CD8-positive, alpha-beta memory T cell (primary cell): Measurements from ENCODE around the gene FAM174B. TPM values are rescaled to one million over a fixed set of nuclear protein-coding genes. Genes with fewer than 3 reads are reported as not detected.

Source experiments
- CTCF ChIA-PET: fragments of 350-600 bp; sonication (Branson Sonifier 250); formaldehyde crosslinking; loops from one replicate; lab custom pipeline; 2021; ENCODE audit warnings: antibody characterized with exemption; lab: Charles Lee
- POLR2A ChIA-PET: fragments of 350-600 bp; sonication (Branson Sonifier 250); formaldehyde crosslinking; loops from one replicate; lab custom pipeline; 2021; ENCODE audit warnings: antibody characterized with exemption; lab: Charles Lee
- DNase-seq, 5 donors: peaks; one replicate each; pipeline versions ENCODE4 v3.0.0 to v3.0.0-alpha.2; 2020 to 2022; ENCODE audit warnings: mixed read lengths in 1 of 5
- H3K27ac ChIP-seq: one replicate; pipeline ENCODE4 v1.7.0; 2013; ENCODE audit warnings: low read depth, mild to moderate bottlenecking, low read length, moderate library complexity
- H3K27me3 ChIP-seq: 2 replicates; pipeline ENCODE4 v1.7.0; 2013; ENCODE audit warnings: low read length, mild to moderate bottlenecking; ENCODE audit not compliant: insufficient read depth, poor library complexity, severe bottlenecking
- H3K36me3 ChIP-seq: 2 replicates; pipeline ENCODE4 v1.7.0; 2013; ENCODE audit warnings: mild to moderate bottlenecking, low read length, moderate library complexity; ENCODE audit not compliant: insufficient read depth
- H3K4me1 ChIP-seq: 2 replicates; pipeline ENCODE4 v1.7.0; 2013; ENCODE audit warnings: mild to moderate bottlenecking, low read length, moderate library complexity; ENCODE audit not compliant: insufficient read depth
- H3K4me3 ChIP-seq: 2 replicates; pipeline ENCODE4 v1.7.0; 2013; ENCODE audit warnings: mild to moderate bottlenecking, low read length
- H3K9me3 ChIP-seq: 2 replicates; pipeline ENCODE4 v1.7.0; 2013; ENCODE audit warnings: mild to moderate bottlenecking, low read length
- H3K27ac Mint-ChIP-seq, 8 donors: one replicate each; pipeline ENCODE4 v1.8.0; 2020 to 2021; ENCODE audit warnings: mixed read lengths in 8 of 8, mild to moderate bottlenecking in 6 of 8, inconsistent platforms in 3 of 8, moderate library complexity in 3 of 8
- H3K27me3 Mint-ChIP-seq, 2 donors: one replicate each; pipeline ENCODE4 v1.8.0; 2020 to 2021; ENCODE audit warnings: mixed read lengths in 2 of 2, mild to moderate bottlenecking in 1 of 2, moderate library complexity in 1 of 2
- H3K36me3 Mint-ChIP-seq, 3 donors: one replicate each; pipeline ENCODE4 v1.8.0; 2020 to 2021; ENCODE audit warnings: mixed read lengths in 3 of 3, inconsistent platforms in 1 of 3, mild to moderate bottlenecking in 1 of 3
- H3K4me1 Mint-ChIP-seq, 3 donors: one replicate each; pipeline ENCODE4 v1.8.0; 2020 to 2021; ENCODE audit warnings: mixed read lengths in 3 of 3, inconsistent platforms in 1 of 3, mild to moderate bottlenecking in 1 of 3
- H3K4me3 Mint-ChIP-seq, 7 donors: one replicate each; pipeline ENCODE4 v1.8.0; 2020 to 2021; ENCODE audit warnings: mixed read lengths in 7 of 7, mild to moderate bottlenecking in 6 of 7, moderate library complexity in 4 of 7, inconsistent platforms in 2 of 7
- H3K9me3 Mint-ChIP-seq, 5 donors: one replicate each; pipeline ENCODE4 v1.8.0; 2020 to 2022; ENCODE audit warnings: mixed read lengths in 5 of 5, mild to moderate bottlenecking in 3 of 5, moderate library complexity in 2 of 5, inconsistent platforms in 1 of 5
- polyA plus RNA-seq: library from polyadenylated mRNA; unstranded; fragments of 300-500 nt; fragmentation: Illumina TruSeq; gene quantifications from one replicate; pipeline ENCODE4 v1.2.3, GENCODE V29; 2021
- total RNA-seq, 2 experiments: library from RNA; stranded (reverse); gene quantifications; one replicate each; pipeline ENCODE4 v1.2.3, GENCODE V29; 2021

The FAM174B gene
- total and polyA plus RNA-seq, 3 experiments from 2014 or later = 0.82 to 3.9 (median 3.9) TPM

GRCh38 chr15:92580933-92581445, 74.6 kb downstream of the FAM174B start:
- POLR2A ChIA-PET = no interaction called here
- CTCF ChIA-PET = no interaction called here
- no peak overlapping the region for H3K4me3 Mint-ChIP-seq
- Histone ChIP-seq H3K4me3 (no peak overlapping the region), H3K4me1 (no peaks in the 10 kb centered on the region), H3K27ac (no peak overlapping the region), H3K36me3 (no peaks in the 10 kb centered on the region), H3K9me3 (no peaks in the 10 kb centered on the region), H3K27me3 (no peaks in the 10 kb centered on the region)
- H3K36me3 Mint-ChIP-seq = no peaks in the 10 kb centered on the region
- peaks cover 10 to 42% of the 10 kb centered on the region in 2 donors for H3K27me3 Mint-ChIP-seq
- no peaks in the 10 kb centered on the region for H3K9me3 Mint-ChIP-seq
- H3K4me1 Mint-ChIP-seq = no peaks in the 10 kb centered on the region
- H3K27ac Mint-ChIP-seq = no peak overlapping the region
- DNase-seq = no peak

GRCh38 chr15:92580521-92580920, 75.1 kb downstream of the FAM174B start:
- Mint-ChIP-seq H3K36me3 (no peaks in the 10 kb centered on the region), H3K27me3 (peaks cover 9 to 42% of the 10 kb centered on the region in 2 donors), H3K9me3 (no peaks in the 10 kb centered on the region), H3K4me1 (no peaks in the 10 kb centered on the region), H3K4me3 (no peak overlapping the region), H3K27ac (no peak overlapping the region)
- H3K4me1 ChIP-seq = no peaks in the 10 kb centered on the region
- ChIA-PET POLR2A (no interaction called here), CTCF (no interaction called here)
- no peak overlapping the region for H3K27ac ChIP-seq
- no peak overlapping the region for H3K4me3 ChIP-seq
- H3K9me3 ChIP-seq = no peaks in the 10 kb centered on the region
- no peak for DNase-seq
- no peaks in the 10 kb centered on the region for H3K27me3 ChIP-seq
- no peaks in the 10 kb centered on the region for H3K36me3 ChIP-seq

GRCh38 chr15:92579931-92580470, 75.6 kb downstream of the FAM174B start:
- Mint-ChIP-seq H3K9me3 (no peaks in the 10 kb centered on the region), H3K4me3 (no peak overlapping the region), H3K27me3 (peaks cover 9 to 41% of the 10 kb centered on the region in 2 donors), H3K36me3 (no peaks in the 10 kb centered on the region), H3K4me1 (no peaks in the 10 kb centered on the region), H3K27ac (no peak overlapping the region)
- Histone ChIP-seq H3K4me3 (no peak overlapping the region), H3K4me1 (no peaks in the 10 kb centered on the region), H3K9me3 (no peaks in the 10 kb centered on the region), H3K36me3 (no peaks in the 10 kb centered on the region), H3K27me3 (no peaks in the 10 kb centered on the region), H3K27ac (no peak overlapping the region)
- ChIA-PET CTCF (no interaction called here), POLR2A (no interaction called here)
- DNase-seq = no peak

- Mint-ChIP-seq H3K27me3 (peaks cover 13 to 44% of the 10 kb centered on the region in 2 donors), H3K4me3 (no peak overlapping the region), H3K36me3 (no peaks in the 10 kb centered on the region), H3K4me1 (no peaks in the 10 kb centered on the region), H3K27ac (no peak overlapping the region), H3K9me3 (no peaks in the 10 kb centered on the region)
- Histone ChIP-seq H3K36me3 (no peaks in the 10 kb centered on the region), H3K4me1 (no peaks in the 10 kb centered on the region), H3K27ac (no peak overlapping the region), H3K9me3 (no peaks in the 10 kb centered on the region), H3K4me3 (no peak overlapping the region), H3K27me3 (no peaks in the 10 kb centered on the region)
- no peak for DNase-seq
- CTCF ChIA-PET = no interaction called here
- POLR2A ChIA-PET = no interaction called here
Observed at GRCh38 chr15:92579486-92579885, 76.1 kb downstream of the FAM174B start.

GRCh38 chr15:92578096-92578835, 77.3 kb downstream of the FAM174B start:
- no peaks in the 10 kb centered on the region for H3K4me1 Mint-ChIP-seq
- no peak overlapping the region for H3K4me3 Mint-ChIP-seq
- no peaks in the 10 kb centered on the region for H3K9me3 Mint-ChIP-seq
- DNase-seq = no peak
- no peaks in the 10 kb centered on the region for H3K36me3 Mint-ChIP-seq
- no peaks in the 10 kb centered on the region for H3K36me3 ChIP-seq
- H3K27ac ChIP-seq = no peak overlapping the region
- no peak overlapping the region for H3K27ac Mint-ChIP-seq
- no peak overlapping the region for H3K4me3 ChIP-seq
- ChIA-PET CTCF (no interaction called here), POLR2A (no interaction called here)
- H3K27me3 Mint-ChIP-seq = peaks cover 15 to 40% of the 10 kb centered on the region in 2 donors
- H3K27me3 ChIP-seq = no peaks in the 10 kb centered on the region
- H3K9me3 ChIP-seq = no peaks in the 10 kb centered on the region
- H3K4me1 ChIP-seq = no peaks in the 10 kb centered on the region

- Histone ChIP-seq H3K36me3 (no peaks in the 10 kb centered on the region), H3K9me3 (no peaks in the 10 kb centered on the region), H3K4me1 (no peaks in the 10 kb centered on the region), H3K27ac (no peak overlapping the region), H3K4me3 (no peak overlapping the region), H3K27me3 (peaks cover 5% of the 10 kb centered on the region)
- no peaks in the 10 kb centered on the region for H3K9me3 Mint-ChIP-seq
- no peak for DNase-seq
- no peak overlapping the region for H3K4me3 Mint-ChIP-seq
- ChIA-PET POLR2A (no interaction called here), CTCF (no interaction called here)
- no peaks in the 10 kb centered on the region for H3K36me3 Mint-ChIP-seq
- no peak overlapping the region for H3K27ac Mint-ChIP-seq
- H3K27me3 Mint-ChIP-seq = peaks cover 17 to 44% of the 10 kb centered on the region in 2 donors
- no peaks in the 10 kb centered on the region for H3K4me1 Mint-ChIP-seq
Observed at GRCh38 chr15:92576597-92577200, 78.9 kb downstream of the FAM174B start.

GRCh38 chr15:92574566-92574965, 81.0 kb downstream of the FAM174B start:
- no peak for DNase-seq
- POLR2A ChIA-PET = no interaction called here
- Mint-ChIP-seq H3K9me3 (no peaks in the 10 kb centered on the region), H3K4me1 (no peaks in the 10 kb centered on the region), H3K27me3 (peaks cover 17 to 53% of the 10 kb centered on the region in 2 donors), H3K36me3 (no peaks in the 10 kb centered on the region), H3K4me3 (no peak overlapping the region), H3K27ac (no peak overlapping the region)
- Histone ChIP-seq H3K36me3 (no peaks in the 10 kb centered on the region), H3K9me3 (no peaks in the 10 kb centered on the region), H3K27ac (no peak overlapping the region), H3K27me3 (peaks cover 5% of the 10 kb centered on the region), H3K4me1 (no peaks in the 10 kb centered on the region), H3K4me3 (no peak overlapping the region)
- CTCF ChIA-PET = no interaction called here

- no peaks in the 10 kb centered on the region for H3K9me3 Mint-ChIP-seq
- no peak for DNase-seq
- POLR2A ChIA-PET = no interaction called here
Observed at GRCh38 chr15:92574161-92574560, 81.4 kb downstream of the FAM174B start.

More at GRCh38 chr15:92574161-92574560, 81.4 kb downstream of the FAM174B start:
- H3K27me3 Mint-ChIP-seq = peaks cover 17 to 51% of the 10 kb centered on the region in 2 donors
- no peaks in the 10 kb centered on the region for H3K9me3 ChIP-seq
- no peak overlapping the region for H3K4me3 Mint-ChIP-seq
- peaks cover 5% of the 10 kb centered on the region for H3K27me3 ChIP-seq
- no peak overlapping the region for H3K27ac ChIP-seq
- no peaks in the 10 kb centered on the region for H3K36me3 Mint-ChIP-seq
- no peaks in the 10 kb centered on the region for H3K4me1 ChIP-seq
- no peaks in the 10 kb centered on the region for H3K36me3 ChIP-seq
- H3K4me3 ChIP-seq = no peak overlapping the region
- H3K4me1 Mint-ChIP-seq = no peaks in the 10 kb centered on the region
- CTCF ChIA-PET = no interaction called here
- no peak overlapping the region for H3K27ac Mint-ChIP-seq
